Heart left ventricle (tissue), 16 donors: ENCODE results near the gene EIF5B. TPM values are rescaled to one million over a fixed set of nuclear protein-coding genes. Genes with fewer than 3 reads are reported as not detected.

Experiments
- ATAC-seq, 4 donors: fragments of 200-7000 bp; cut with Tn5 transposase; one replicate each; pipeline ENCODE4 v1.9.1; 2020 to 2022; ENCODE audit warnings: moderate library complexity in 4 of 4, mild to moderate bottlenecking in 3 of 4, moderate number of reproducible peaks in 1 of 4
- DNase-seq, 5 donors: peaks; one replicate each; pipeline ENCODE4 v3.0.0-alpha.2; 2020
- H3K27ac ChIP-seq, 12 donors: fragments of 200-600 bp; sonication (generic) in 4 of 12; one replicate each; pipeline versions ENCODE4 v1.5.0 to v1.8.0; 2016 to 2022; ENCODE audit warnings: mild to moderate bottlenecking in 2 of 12
- H3K27me3 ChIP-seq, 9 donors: fragments of 200-600 bp; sonication (generic) in 2 of 9; one replicate each; pipeline versions ENCODE4 v1.5.1 to v1.8.0; 2016 to 2022; ENCODE audit warnings: mild to moderate bottlenecking in 3 of 9
- H3K36me3 ChIP-seq, 9 donors: fragments of 200-600 bp; sonication (generic) in 2 of 9; one replicate each; pipeline versions ENCODE4 v1.5.0 to v1.8.0; 2018 to 2022; ENCODE audit warnings: mild to moderate bottlenecking in 2 of 9
- H3K4me1 ChIP-seq, 12 donors: fragments of 200-600 bp; sonication (generic) in 4 of 12; one replicate each; pipeline versions ENCODE4 v1.5.0 to v1.8.0; 2016 to 2022; ENCODE audit warnings: mild to moderate bottlenecking in 3 of 12
- H3K4me3 ChIP-seq, 12 donors: fragments of 200-600 bp; sonication (generic) in 4 of 12; one replicate each; pipeline versions ENCODE4 v1.5.0 to v1.8.0; 2017 to 2022; ENCODE audit warnings: mild to moderate bottlenecking in 9 of 12, moderate library complexity in 4 of 12
- H3K9me3 ChIP-seq, 12 donors: fragments of 200-600 bp; sonication (generic) in 4 of 12; one replicate each; pipeline versions ENCODE4 v1.5.0 to v1.8.0; 2016 to 2022; ENCODE audit warnings: mild to moderate bottlenecking in 1 of 12
- POLR2A ChIP-seq, 2 donors: fragments of 450-650 bp; IDR thresholded peaks; one replicate each; pipeline ENCODE4 v1.6.1; 2017; ENCODE audit warnings: antibody characterized with exemption in 2 of 2, mild to moderate bottlenecking in 2 of 2, moderate library complexity in 2 of 2
- WGBS, 4 donors: extraction: QIAGEN DNeasy Blood & Tissue Kit in 2 of 4; methylation state at CpG; one replicate each; pipeline versions ENCODE4 v1.1.5 to v1.1.7; 2013 to 2018; 5-methylcytosine and 5-hydroxymethylcytosine counted together
- intact Hi-C, 10 donors: fragments of 100-400 bp; cut with DNase I; formaldehyde crosslinking; loops; one replicate each; pipeline versions ENCODE4 v1.11.1 to v1.14.2; 2022
- polyA plus RNA-seq, 2 donors: library from polyadenylated mRNA; stranded (reverse); fragments of 200-250 nt; gene quantifications; one replicate each; pipeline ENCODE4 v1.2.3, GENCODE V29; 2013
- total RNA-seq, 9 donors: library from RNA; depleted of rRNA in 2 of 9; stranded (reverse); fragments of >200 nt in 2 of 9; fragmentation: NEBNext Ultra II Directional in 3 of 9; extraction: Animal tissue kit (Norgen Biotek cat#: 25700) in 3 of 9; gene quantifications; one replicate each; pipeline versions ENCODE4 v1.1.0 to v1.2.4, GENCODE V29; 2016 to 2023
- TF ChIP-seq, protein P1 (sequence below), 12 donors: fragments of 200-600 bp; sonication (generic) in 4 of 12; IDR thresholded peaks; one replicate each; pipeline versions ENCODE4 v1.5.0 to v1.8.0; 2018 to 2022; ENCODE audit warnings: antibody characterized with exemption in 12 of 12, mild to moderate bottlenecking in 5 of 12
- donor health status: ischemic (EF 13 %, LVEDD 7.1; RV severe dilation, severe dysfunction).
- donor health status: healthy with polysubstance abuse.
- donor health status: DM: no; HTN: yes; CAD: no.
- donor health status: DM: no; HTN: no; CAD: no.
- donor health status: ischemic (EF 25% LVEDD 6.9; RV normal size, moderate dysfunction).
- donor health status: ischemic (EF 25% LVEDD 5.7; RV mildly dilated, moderate dysfunction).
- donor health status: healthy.
- donor health status: DM: yes; HTN: yes; CAD: no.
- donor health status: ischemic (EF 35%, LVEDD 5.7; RV mildly dilated, moderate dysfunction).
- donor health status: nonischemic (EF 11% LVEDD 7.7; RV severe dilation, severe dysfunction).
- donor health status: DM: yes; HTN: yes; CAD: no.
- donor health status: PGD.
- donor health status: ischemic (EF 29% LVEDD 5.4; RV normal size, mild dysfunction).
- donor health status: nonischemic (EF 23%, LVEDD 6.1; RV moderate dilation, normal function).

EIF5B gene
- total and polyA plus RNA-seq, 11 donors = 56.1 to 165 (median 91.9) TPM

GRCh38 chr2:99395589-99396130, 58.5 kb downstream of the EIF5B start:
- 88 to 94% (median 89%) methylated on average over 3 of the region's 3 CpGs for WGBS, 4 donors
- intact Hi-C loops = no loop called here
- H3K4me3 ChIP-seq = no peak overlapping the region
- H3K27me3 ChIP-seq = no peaks in the 10 kb centered on the region
- H3K27ac ChIP-seq = peak overlapping the region in 5 of 12 donors; percentile 5 to 76 (median 14)
- peaks cover 2 to 100% (median 97%) of the 10 kb centered on the region in 9 donors for H3K36me3 ChIP-seq
- DNase-seq (no peak), ATAC-seq (no peak)
- no peaks in the 10 kb centered on the region for H3K9me3 ChIP-seq
- peaks cover 0 to 43% (median 10%) of the 10 kb centered on the region in 12 donors for H3K4me1 ChIP-seq
- TF ChIP-seq, protein P1, sequence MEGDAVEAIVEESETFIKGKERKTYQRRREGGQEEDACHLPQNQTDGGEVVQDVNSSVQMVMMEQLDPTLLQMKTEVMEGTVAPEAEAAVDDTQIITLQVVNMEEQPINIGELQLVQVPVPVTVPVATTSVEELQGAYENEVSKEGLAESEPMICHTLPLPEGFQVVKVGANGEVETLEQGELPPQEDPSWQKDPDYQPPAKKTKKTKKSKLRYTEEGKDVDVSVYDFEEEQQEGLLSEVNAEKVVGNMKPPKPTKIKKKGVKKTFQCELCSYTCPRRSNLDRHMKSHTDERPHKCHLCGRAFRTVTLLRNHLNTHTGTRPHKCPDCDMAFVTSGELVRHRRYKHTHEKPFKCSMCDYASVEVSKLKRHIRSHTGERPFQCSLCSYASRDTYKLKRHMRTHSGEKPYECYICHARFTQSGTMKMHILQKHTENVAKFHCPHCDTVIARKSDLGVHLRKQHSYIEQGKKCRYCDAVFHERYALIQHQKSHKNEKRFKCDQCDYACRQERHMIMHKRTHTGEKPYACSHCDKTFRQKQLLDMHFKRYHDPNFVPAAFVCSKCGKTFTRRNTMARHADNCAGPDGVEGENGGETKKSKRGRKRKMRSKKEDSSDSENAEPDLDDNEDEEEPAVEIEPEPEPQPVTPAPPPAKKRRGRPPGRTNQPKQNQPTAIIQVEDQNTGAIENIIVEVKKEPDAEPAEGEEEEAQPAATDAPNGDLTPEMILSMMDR (IDR thresholded peaks at IDR 0.05) = no peak
- TF ChIP-seq POLR2A (IDR thresholded peaks at IDR 0.05) = no peak

GRCh38 chr2:99397266-99397920, 60.2 kb downstream of the EIF5B start:
- Histone ChIP-seq H3K36me3 (peaks cover 2 to 100% (median 97%) of the 10 kb centered on the region in 9 donors), H3K9me3 (no peaks in the 10 kb centered on the region), H3K27me3 (no peaks in the 10 kb centered on the region), H3K27ac (peak overlapping the region in 10 of 12 donors; percentile 64 to 85 (median 74)), H3K4me3 (no peak overlapping the region), H3K4me1 (peaks cover 0 to 39% (median 8%) of the 10 kb centered on the region in 12 donors)
- ATAC-seq (no peak), DNase-seq (no peak)
- intact Hi-C loops = no loop called here
- TF ChIP-seq, protein P1 (IDR thresholded peaks at IDR 0.05) = no peak
- TF ChIP-seq POLR2A (IDR thresholded peaks at IDR 0.05) = no peak
- WGBS, 4 donors = 87 to 92% (median 90%) methylated on average over 3 of the region's 3 CpGs

GRCh38 chr2:99398303-99398702, 61.1 kb downstream of the EIF5B start:
- DNase-seq = peak in 3 of 5 donors; percentile 19 to 40 (median 31)
- peak; percentile 80 to 82 (median 80) for ATAC-seq
- Histone ChIP-seq H3K4me1 (peaks cover 0 to 43% (median 12%) of the 10 kb centered on the region in 12 donors), H3K36me3 (peaks cover 2 to 100% (median 97%) of the 10 kb centered on the region in 9 donors), H3K4me3 (no peak overlapping the region), H3K27ac (peak overlapping the region; percentile 20 to 85 (median 72)), H3K27me3 (no peaks in the 10 kb centered on the region), H3K9me3 (no peaks in the 10 kb centered on the region)
- WGBS, 4 donors = 64 to 75% (median 70%) methylated on average over 5 of the region's 5 CpGs
- TF ChIP-seq, protein P1 (IDR thresholded peaks at IDR 0.05) = no peak
- TF ChIP-seq POLR2A (IDR thresholded peaks at IDR 0.05) = no peak
- intact Hi-C loops = no loop called here

DNA sequence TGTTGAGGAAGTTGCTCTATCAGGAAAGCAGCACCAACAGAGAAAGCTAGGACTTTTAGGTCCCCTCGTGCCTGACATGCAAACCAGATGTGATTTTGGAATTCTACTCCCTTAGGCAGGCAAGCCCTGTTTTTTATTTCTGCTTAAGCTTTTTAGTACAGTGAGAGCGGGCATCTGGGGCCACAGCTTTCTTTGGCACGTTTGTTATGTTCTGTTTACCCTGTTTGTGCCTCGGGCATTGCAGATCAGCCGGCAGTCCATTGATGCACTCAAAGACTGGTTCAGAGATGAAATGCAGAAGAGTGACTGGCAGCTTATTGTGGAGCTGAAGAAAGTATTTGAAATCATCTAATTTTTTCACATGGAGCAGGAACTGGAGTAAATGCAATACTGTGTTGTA, 61.9 kb downstream of the EIF5B start:
- ATAC-seq (no peak), DNase-seq (no peak)
- TF ChIP-seq, protein P1 (IDR thresholded peaks at IDR 0.05) = no peak
- TF ChIP-seq POLR2A (IDR thresholded peaks at IDR 0.05) = no peak
- WGBS, 4 donors = 67 to 80% (median 77%) methylated on average over 5 of the region's 5 CpGs
- Histone ChIP-seq H3K27ac (peak overlapping the region; percentile 10 to 85 (median 72)), H3K4me1 (peaks cover 0 to 46% (median 14%) of the 10 kb centered on the region in 12 donors), H3K4me3 (no peak overlapping the region), H3K9me3 (no peaks in the 10 kb centered on the region), H3K36me3 (peaks cover 2 to 100% (median 97%) of the 10 kb centered on the region in 9 donors), H3K27me3 (no peaks in the 10 kb centered on the region)
- intact Hi-C loops = no loop called here
